GM19468 (cell line): ENCODE measurements around the gene NELL1.

Source experiments
- ATAC-seq: cut with Tn5 transposase; IDR thresholded peaks from one replicate; pipeline ENCODE4 v1.9.1; 2021; ENCODE audit warnings: mild to moderate bottlenecking, moderate library complexity, moderate number of reproducible peaks; ENCODE audit not compliant: unreplicated experiment; ENCODE audit errors: extremely low read depth

NELL1 gene

GRCh38 chr11:20760811-20761210 is 91.4 kb downstream of the NELL1 start:
- no peak for ATAC-seq

- ATAC-seq = no peak
Observed at GRCh38 chr11:20762116-20762844, 92.9 kb downstream of the NELL1 start.

GRCh38 chr11:20762980-20763379 is 93.6 kb downstream of the NELL1 start:
- no peak for ATAC-seq

- ATAC-seq = no peak
Observed at GRCh38 chr11:20770414-20770946, 101.1 kb downstream of the NELL1 start.

GRCh38 chr11:20771026-20771425 is 101.6 kb downstream of the NELL1 start:
- no peak for ATAC-seq

GRCh38 chr11:20771681-20772080 is 102.3 kb downstream of the NELL1 start:
- no peak for ATAC-seq

- ATAC-seq = no peak
Observed at GRCh38 chr11:20775331-20775730, 105.9 kb downstream of the NELL1 start.

GRCh38 chr11:20782775-20783174 is 113.4 kb downstream of the NELL1 start:
- ATAC-seq = no peak

GRCh38 chr11:20783220-20783619 is 113.8 kb downstream of the NELL1 start:
- ATAC-seq = no peak

- no peak for ATAC-seq
Observed at GRCh38 chr11:20790622-20791021, 121.2 kb downstream of the NELL1 start.

GRCh38 chr11:20795005-20795404 is 125.6 kb downstream of the NELL1 start:
- ATAC-seq = no peak

GRCh38 chr11:20808328-20808727 is 138.9 kb downstream of the NELL1 start:
- ATAC-seq = no peak

GRCh38 chr11:20821046-20821445 is 151.7 kb downstream of the NELL1 start:
- ATAC-seq = no peak

GRCh38 chr11:20821470-20821869 is 152.1 kb downstream of the NELL1 start:
- ATAC-seq = no peak

- no peak for ATAC-seq
Observed at GRCh38 chr11:20824773-20825172, 155.4 kb downstream of the NELL1 start.

- ATAC-seq = no peak
Observed at GRCh38 chr11:20835561-20835960, 166.2 kb downstream of the NELL1 start.

GRCh38 chr11:20839231-20839630 is 169.8 kb downstream of the NELL1 start:
- ATAC-seq = no peak

GRCh38 chr11:20840341-20840740 is 171.0 kb downstream of the NELL1 start:
- ATAC-seq = no peak

GRCh38 chr11:20844216-20844615 is 174.8 kb downstream of the NELL1 start:
- no peak for ATAC-seq

GRCh38 chr11:20844630-20845029 is 175.2 kb downstream of the NELL1 start:
- no peak for ATAC-seq

- ATAC-seq = no peak
Observed at GRCh38 chr11:20854215-20854955, 185.0 kb downstream of the NELL1 start.
